A549 (cell line): ENCODE measurements around the gene ABCC4.

Experiments
- BHLHE40 ChIP-seq: IDR thresholded peaks from 2 replicates; pipeline ENCODE4 v1.6.1; 2012; ENCODE audit warnings: low read depth, low read length, inconsistent platforms
- CTCF ChIP-seq: fragments of >200 bp; sonication (Bioruptor Twin); formaldehyde crosslinking; IDR thresholded peaks from 3 replicates; pipeline ENCODE4 v1.5.1; 2016
- ESRRA ChIP-seq: fragments of 150-350 bp; IDR thresholded peaks from 2 replicates; pipeline ENCODE4 v1.6.1; 2014; ENCODE audit warnings: mild to moderate bottlenecking, low read length, borderline replicate concordance
- FOXS1 ChIP-seq: fragments of 250-450 bp; sonication (Bioruptor Pico); IDR thresholded peaks from 2 replicates; pipeline ENCODE4 v1.5.0; 2020; ENCODE audit warnings: mild to moderate bottlenecking, moderate library complexity
- JUN ChIP-seq, 2 experiments: fragments of >200 bp; sonication (Bioruptor Twin); formaldehyde crosslinking; IDR thresholded peaks; 2 replicates in 1 of 2; 3 replicates in 1 of 2; pipeline ENCODE4 v1.6.1; 2016 to 2017
- SREBF2 ChIP-seq: fragments of 450-650 bp; IDR thresholded peaks from 2 replicates; pipeline ENCODE4 v1.6.1; 2014; ENCODE audit warnings: mild to moderate bottlenecking, moderate library complexity

- TF ChIP-seq SREBF2 (no peak), CTCF (no peak), JUN (IDR thresholded peaks at IDR 0.05) (no peak), FOXS1 (CRISPR knock-in tag) (no peak), BHLHE40 (no peak), ESRRA (no peak)
These were observed 64.5 kb downstream of the ABCC4 start for GRCh38 chr13:95236774-95237173.
